SH-SY5Y (cell line): ENCODE results near the gene KHDC1.

ENCODE experiments used
- GATA2 ChIP-seq: IDR thresholded peaks from 2 replicates; pipeline ENCODE4 v1.6.1; 2011; ENCODE audit warnings: mild to moderate bottlenecking, low read depth, low read length
- GATA3 ChIP-seq: IDR thresholded peaks from 2 replicates; pipeline ENCODE4 v1.6.1; 2011; ENCODE audit warnings: low read depth, mild to moderate bottlenecking, low read length, moderate library complexity

DNA sequence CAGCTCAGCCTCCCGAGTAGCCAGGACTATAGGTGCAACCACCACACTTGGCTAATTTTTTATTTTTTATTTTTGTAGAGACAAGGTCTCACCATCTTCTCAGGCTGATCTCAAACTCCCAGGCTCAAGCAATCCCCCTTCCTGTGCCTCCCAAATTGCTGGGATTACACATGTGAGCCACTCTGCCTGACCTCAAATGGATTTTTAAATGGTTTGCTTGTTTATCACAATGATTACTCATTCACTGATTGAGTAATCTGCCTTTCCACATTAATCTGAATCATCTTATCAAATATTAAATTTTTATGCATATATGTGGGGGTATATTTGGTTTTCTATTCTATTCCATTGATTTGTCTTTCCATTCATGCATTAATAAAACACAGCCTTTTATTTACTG is 28.3 kb downstream of the KHDC1 start:
- TF ChIP-seq GATA3 (no peak), GATA2 (no peak)
